K562 (cell line): ENCODE measurements around the gene DHRS3. TPM values are rescaled to one million over a fixed set of nuclear protein-coding genes. Genes with fewer than 3 reads are reported as not detected.

ENCODE experiments used
- CXXC5 ChIP-seq: fragments of 250-450 bp; sonication (Bioruptor Pico); IDR thresholded peaks from 2 replicates; pipeline ENCODE4 v1.8.0; 2022; ENCODE audit warnings: inconsistent platforms, mild to moderate bottlenecking, moderate library complexity
- EWSR1 ChIP-seq: fragments of 450-650 bp; IDR thresholded peaks from 2 replicates; pipeline ENCODE4 v1.6.1; 2018; ENCODE audit warnings: borderline replicate concordance, mild to moderate bottlenecking, low read depth, moderate library complexity; ENCODE audit not compliant: partially characterized antibody
- NR2F6 ChIP-seq: fragments of 450-650 bp; formaldehyde crosslinking; IDR thresholded peaks from 2 replicates; pipeline ENCODE4 v1.4.0; 2020; ENCODE audit warnings: mild to moderate bottlenecking
- SAFB ChIP-seq: fragments of 200-400 bp; formaldehyde crosslinking; IDR thresholded peaks from 2 replicates; pipeline ENCODE4 v1.6.1; 2017; ENCODE audit warnings: low read depth, low read length, borderline replicate concordance
- SMAD1 ChIP-seq: fragments of 150-350 bp; IDR thresholded peaks from 2 replicates; pipeline ENCODE4 v1.6.1; 2014; ENCODE audit warnings: low read length, low read depth; ENCODE audit not compliant: partially characterized antibody
- SPI1 ChIP-seq: IDR thresholded peaks from 2 replicates; pipeline ENCODE4 v1.6.1; 2011; ENCODE audit warnings: low read depth, low read length, control low read depth, borderline replicate concordance
- TCF3 ChIP-seq: sonication (generic); formaldehyde crosslinking; IDR thresholded peaks from 2 replicates; pipeline ENCODE4 v1.4.0; 2020; ENCODE audit warnings: mild to moderate bottlenecking, missing genetic modification reagents
- ZNF224 ChIP-seq: sonication (generic); formaldehyde crosslinking; IDR thresholded peaks from 2 replicates; pipeline ENCODE4 v1.8.0; 2022; ENCODE audit warnings: mild to moderate bottlenecking, missing genetic modification reagents
- ZNF445 ChIP-seq: fragments of 250-450 bp; sonication (Bioruptor Pico); IDR thresholded peaks from 2 replicates; pipeline ENCODE4 v1.4.0; 2020; ENCODE audit warnings: low read depth, mild to moderate bottlenecking, moderate library complexity
- polyA plus RNA-seq, 8 experiments: library from polyadenylated mRNA; depleted of rRNA in 4 of 8; stranded (reverse) in 5 of 8; unstranded in 3 of 8; fragments of >200 nt; fragmentation: Nextera tagmentation in 2 of 8; fragmentation: Illumina TruSeq in 1 of 8; extraction: Ambion mirVana in 2 of 8; extraction: Trizol in 1 of 8; gene quantifications; 2 replicates each; pipeline versions ENCODE4 v1.2.1 to v1.2.3, GENCODE V29; 2011 to 2014; ENCODE audit warnings: inconsistent platforms in 1 of 8, missing spikeins in 1 of 8
- total RNA-seq, 7 experiments: library from RNA; depleted of rRNA in 6 of 7; stranded (reverse); fragments of >200 nt in 6 of 7; fragmentation: Illumina TruSeq in 2 of 7; extraction: Trizol in 2 of 7; gene quantifications; 2 replicates each; pipeline versions ENCODE4 v1.2.1 to v1.2.3, GENCODE V29; 2011 to 2021; ENCODE audit warnings: low replicate concordance in 1 of 7
- TF ChIP-seq, protein P1 (sequence below): fragments of 450-650 bp; IDR thresholded peaks from 2 replicates; pipeline ENCODE4 v1.6.1; 2016; ENCODE audit warnings: mild to moderate bottlenecking, moderate library complexity
- TF ChIP-seq, protein P2 (sequence below), 2 experiments: IDR thresholded peaks; 2 replicates each; pipeline ENCODE4 v1.6.1; 2012; ENCODE audit warnings: improper control_type of control experiment in 2 of 2, low read depth in 2 of 2, low read length in 2 of 2, borderline replicate concordance in 1 of 2
- TF ChIP-seq, protein P3 (sequence below): fragments of 250-450 bp; sonication (Bioruptor Pico); IDR thresholded peaks from 2 replicates; pipeline ENCODE4 v1.4.0; 2020

Gene DHRS3
- total and polyA plus RNA-seq, 9 of the 15 experiments (the other 6 are each of a cell fraction or from before 2014, with no cell fraction given) = 21.0 to 116 (median 58.7) TPM

DNA sequence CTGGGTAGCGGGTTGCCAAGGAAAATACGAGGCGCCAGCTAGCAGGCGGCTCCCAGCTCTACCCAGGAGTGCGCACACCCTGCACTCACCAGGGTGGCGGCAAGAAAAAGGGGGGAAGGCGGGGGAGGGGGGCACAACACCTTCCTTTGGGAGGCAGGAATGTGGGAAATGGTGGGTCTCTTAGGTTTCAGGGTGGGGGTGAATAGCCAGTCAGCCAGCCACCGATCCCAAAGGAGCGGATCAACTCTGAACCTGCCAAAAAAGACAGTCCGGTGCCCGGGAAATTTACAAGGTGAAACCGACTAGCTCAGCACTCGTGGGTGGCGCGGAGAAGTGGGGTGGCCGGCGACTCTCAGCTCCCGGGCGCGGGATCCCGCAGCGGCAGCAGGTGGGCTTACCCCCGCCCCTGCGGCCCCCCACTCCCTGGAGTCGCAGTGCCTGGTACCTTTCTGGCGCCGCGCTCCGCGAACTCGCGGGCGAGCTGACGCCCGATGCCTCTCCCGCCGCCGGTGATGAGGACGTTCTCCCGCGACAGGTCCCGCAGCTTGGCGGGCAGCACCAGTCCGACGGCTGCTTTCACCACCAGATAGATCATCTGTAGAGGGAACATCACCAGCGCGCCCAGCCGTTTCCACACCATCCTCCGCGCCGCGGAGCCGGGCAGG, 1.2 kb downstream of the DHRS3 start (continued):
- TF ChIP-seq, protein P1, sequence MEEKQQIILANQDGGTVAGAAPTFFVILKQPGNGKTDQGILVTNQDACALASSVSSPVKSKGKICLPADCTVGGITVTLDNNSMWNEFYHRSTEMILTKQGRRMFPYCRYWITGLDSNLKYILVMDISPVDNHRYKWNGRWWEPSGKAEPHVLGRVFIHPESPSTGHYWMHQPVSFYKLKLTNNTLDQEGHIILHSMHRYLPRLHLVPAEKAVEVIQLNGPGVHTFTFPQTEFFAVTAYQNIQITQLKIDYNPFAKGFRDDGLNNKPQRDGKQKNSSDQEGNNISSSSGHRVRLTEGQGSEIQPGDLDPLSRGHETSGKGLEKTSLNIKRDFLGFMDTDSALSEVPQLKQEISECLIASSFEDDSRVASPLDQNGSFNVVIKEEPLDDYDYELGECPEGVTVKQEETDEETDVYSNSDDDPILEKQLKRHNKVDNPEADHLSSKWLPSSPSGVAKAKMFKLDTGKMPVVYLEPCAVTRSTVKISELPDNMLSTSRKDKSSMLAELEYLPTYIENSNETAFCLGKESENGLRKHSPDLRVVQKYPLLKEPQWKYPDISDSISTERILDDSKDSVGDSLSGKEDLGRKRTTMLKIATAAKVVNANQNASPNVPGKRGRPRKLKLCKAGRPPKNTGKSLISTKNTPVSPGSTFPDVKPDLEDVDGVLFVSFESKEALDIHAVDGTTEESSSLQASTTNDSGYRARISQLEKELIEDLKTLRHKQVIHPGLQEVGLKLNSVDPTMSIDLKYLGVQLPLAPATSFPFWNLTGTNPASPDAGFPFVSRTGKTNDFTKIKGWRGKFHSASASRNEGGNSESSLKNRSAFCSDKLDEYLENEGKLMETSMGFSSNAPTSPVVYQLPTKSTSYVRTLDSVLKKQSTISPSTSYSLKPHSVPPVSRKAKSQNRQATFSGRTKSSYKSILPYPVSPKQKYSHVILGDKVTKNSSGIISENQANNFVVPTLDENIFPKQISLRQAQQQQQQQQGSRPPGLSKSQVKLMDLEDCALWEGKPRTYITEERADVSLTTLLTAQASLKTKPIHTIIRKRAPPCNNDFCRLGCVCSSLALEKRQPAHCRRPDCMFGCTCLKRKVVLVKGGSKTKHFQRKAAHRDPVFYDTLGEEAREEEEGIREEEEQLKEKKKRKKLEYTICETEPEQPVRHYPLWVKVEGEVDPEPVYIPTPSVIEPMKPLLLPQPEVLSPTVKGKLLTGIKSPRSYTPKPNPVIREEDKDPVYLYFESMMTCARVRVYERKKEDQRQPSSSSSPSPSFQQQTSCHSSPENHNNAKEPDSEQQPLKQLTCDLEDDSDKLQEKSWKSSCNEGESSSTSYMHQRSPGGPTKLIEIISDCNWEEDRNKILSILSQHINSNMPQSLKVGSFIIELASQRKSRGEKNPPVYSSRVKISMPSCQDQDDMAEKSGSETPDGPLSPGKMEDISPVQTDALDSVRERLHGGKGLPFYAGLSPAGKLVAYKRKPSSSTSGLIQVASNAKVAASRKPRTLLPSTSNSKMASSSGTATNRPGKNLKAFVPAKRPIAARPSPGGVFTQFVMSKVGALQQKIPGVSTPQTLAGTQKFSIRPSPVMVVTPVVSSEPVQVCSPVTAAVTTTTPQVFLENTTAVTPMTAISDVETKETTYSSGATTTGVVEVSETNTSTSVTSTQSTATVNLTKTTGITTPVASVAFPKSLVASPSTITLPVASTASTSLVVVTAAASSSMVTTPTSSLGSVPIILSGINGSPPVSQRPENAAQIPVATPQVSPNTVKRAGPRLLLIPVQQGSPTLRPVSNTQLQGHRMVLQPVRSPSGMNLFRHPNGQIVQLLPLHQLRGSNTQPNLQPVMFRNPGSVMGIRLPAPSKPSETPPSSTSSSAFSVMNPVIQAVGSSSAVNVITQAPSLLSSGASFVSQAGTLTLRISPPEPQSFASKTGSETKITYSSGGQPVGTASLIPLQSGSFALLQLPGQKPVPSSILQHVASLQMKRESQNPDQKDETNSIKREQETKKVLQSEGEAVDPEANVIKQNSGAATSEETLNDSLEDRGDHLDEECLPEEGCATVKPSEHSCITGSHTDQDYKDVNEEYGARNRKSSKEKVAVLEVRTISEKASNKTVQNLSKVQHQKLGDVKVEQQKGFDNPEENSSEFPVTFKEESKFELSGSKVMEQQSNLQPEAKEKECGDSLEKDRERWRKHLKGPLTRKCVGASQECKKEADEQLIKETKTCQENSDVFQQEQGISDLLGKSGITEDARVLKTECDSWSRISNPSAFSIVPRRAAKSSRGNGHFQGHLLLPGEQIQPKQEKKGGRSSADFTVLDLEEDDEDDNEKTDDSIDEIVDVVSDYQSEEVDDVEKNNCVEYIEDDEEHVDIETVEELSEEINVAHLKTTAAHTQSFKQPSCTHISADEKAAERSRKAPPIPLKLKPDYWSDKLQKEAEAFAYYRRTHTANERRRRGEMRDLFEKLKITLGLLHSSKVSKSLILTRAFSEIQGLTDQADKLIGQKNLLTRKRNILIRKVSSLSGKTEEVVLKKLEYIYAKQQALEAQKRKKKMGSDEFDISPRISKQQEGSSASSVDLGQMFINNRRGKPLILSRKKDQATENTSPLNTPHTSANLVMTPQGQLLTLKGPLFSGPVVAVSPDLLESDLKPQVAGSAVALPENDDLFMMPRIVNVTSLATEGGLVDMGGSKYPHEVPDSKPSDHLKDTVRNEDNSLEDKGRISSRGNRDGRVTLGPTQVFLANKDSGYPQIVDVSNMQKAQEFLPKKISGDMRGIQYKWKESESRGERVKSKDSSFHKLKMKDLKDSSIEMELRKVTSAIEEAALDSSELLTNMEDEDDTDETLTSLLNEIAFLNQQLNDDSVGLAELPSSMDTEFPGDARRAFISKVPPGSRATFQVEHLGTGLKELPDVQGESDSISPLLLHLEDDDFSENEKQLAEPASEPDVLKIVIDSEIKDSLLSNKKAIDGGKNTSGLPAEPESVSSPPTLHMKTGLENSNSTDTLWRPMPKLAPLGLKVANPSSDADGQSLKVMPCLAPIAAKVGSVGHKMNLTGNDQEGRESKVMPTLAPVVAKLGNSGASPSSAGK = no peak; the same call in 1 of the 2 replicates
- no peak for TF ChIP-seq ZNF445 (CRISPR knock-in tag)
- TF ChIP-seq TCF3 = no peak
- no peak for TF ChIP-seq EWSR1
- TF ChIP-seq, protein P2, sequence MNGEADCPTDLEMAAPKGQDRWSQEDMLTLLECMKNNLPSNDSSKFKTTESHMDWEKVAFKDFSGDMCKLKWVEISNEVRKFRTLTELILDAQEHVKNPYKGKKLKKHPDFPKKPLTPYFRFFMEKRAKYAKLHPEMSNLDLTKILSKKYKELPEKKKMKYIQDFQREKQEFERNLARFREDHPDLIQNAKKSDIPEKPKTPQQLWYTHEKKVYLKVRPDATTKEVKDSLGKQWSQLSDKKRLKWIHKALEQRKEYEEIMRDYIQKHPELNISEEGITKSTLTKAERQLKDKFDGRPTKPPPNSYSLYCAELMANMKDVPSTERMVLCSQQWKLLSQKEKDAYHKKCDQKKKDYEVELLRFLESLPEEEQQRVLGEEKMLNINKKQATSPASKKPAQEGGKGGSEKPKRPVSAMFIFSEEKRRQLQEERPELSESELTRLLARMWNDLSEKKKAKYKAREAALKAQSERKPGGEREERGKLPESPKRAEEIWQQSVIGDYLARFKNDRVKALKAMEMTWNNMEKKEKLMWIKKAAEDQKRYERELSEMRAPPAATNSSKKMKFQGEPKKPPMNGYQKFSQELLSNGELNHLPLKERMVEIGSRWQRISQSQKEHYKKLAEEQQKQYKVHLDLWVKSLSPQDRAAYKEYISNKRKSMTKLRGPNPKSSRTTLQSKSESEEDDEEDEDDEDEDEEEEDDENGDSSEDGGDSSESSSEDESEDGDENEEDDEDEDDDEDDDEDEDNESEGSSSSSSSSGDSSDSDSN (IDR thresholded peaks at IDR 0.05; ENCODE audit: borderline replicate concordance in 1 of 2, low read depth in 2 of 2, low read length in 2 of 2) = peak in 1 of 2 experiments; percentile 73; a peak in 1 of 4 replicates
- TF ChIP-seq ZNF224 (CRISPR knock-in tag) = no peak
- TF ChIP-seq SMAD1 = no peak
- no peak for TF ChIP-seq SPI1
- peak; percentile 64; the same call in 1 of the 2 replicates for TF ChIP-seq SAFB
- no peak for TF ChIP-seq NR2F6 (CRISPR knock-in tag)
- TF ChIP-seq CXXC5 (CRISPR knock-in tag) = no peak; the same call in 1 of the 2 replicates
- TF ChIP-seq, protein P3, sequence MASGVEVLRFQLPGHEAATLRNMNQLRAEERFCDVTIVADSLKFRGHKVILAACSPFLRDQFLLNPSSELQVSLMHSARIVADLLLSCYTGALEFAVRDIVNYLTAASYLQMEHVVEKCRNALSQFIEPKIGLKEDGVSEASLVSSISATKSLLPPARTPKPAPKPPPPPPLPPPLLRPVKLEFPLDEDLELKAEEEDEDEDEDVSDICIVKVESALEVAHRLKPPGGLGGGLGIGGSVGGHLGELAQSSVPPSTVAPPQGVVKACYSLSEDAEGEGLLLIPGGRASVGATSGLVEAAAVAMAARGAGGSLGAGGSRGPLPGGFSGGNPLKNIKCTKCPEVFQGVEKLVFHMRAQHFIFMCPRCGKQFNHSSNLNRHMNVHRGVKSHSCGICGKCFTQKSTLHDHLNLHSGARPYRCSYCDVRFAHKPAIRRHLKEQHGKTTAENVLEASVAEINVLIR = no peak
